Activated gamma-delta T cell treated with anti-CD3 and anti-CD28 coated beads, Interleukin-2, amount 50 U/mL, for 16 hours (primary cell): Measurements from ENCODE around the gene MT1X.

Experiments
- DNase-seq: peaks from one replicate; pipeline ENCODE4 v3.0.0-alpha.2; 2020; ENCODE audit warnings: low read depth

The MT1X gene

DNA sequence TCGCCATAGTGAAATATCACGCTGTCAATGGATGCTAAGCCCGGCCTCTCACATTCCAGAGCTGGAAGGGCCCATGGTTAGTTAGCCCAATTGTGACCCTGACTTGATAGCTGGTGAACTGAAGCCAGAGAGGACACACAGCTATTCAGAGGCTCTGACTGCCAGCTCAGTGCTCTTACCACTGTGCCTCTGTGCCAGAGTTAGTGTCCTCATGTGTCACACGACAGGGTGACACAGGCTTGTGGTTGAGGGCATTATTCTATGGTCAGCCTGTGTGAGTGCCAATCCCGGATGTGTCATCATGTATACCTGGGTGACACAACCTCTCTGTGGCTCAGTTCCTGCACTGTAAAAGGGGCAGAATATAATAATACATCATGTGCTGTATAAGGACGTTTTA lies 2.5 kb upstream of the MT1X start:
- DNase-seq, result no peak

DNA sequence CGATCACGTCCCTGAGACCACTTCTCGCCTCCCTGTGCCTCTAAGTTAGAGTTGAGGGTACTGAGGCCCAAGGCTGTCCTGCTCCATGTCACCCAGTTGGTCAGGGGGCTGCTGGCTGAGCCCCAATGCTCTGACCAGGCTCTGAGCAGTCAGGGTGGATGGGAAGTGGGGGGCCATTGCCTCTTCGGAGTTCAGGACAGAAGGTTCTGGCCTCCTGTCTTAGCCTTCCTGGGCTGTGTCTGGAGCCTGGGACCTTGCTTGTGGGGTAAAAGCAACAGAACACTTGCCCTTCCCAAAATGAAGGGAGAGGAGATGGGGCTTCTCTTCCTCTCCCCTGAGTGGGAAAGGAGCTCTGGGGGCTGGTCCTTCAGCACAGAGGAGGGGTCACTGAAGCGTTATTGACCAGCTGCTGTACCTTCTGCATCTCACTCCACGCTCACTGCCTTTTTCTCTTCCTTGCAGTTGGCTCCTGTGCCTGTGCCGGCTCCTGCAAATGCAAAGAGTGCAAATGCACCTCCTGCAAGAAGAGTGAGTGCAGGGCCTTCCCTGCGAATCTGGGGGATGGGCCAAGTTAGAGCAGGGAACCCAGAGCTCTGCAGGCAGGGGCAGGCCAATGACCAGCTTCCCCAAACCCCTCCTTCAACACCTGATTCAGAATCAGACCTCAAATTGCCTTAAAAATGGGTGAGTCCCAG lies 580 bp downstream of the MT1X start:
- no peak for DNase-seq

GRCh38 chr16:56683424-56684172 lies 1.3 kb downstream of the MT1X start:
- DNase-seq, result no peak

GRCh38 chr16:56684256-56684925 lies 2.1 kb downstream of the MT1X start:
- DNase-seq, result no peak

- DNase-seq, result no peak
Measured at GRCh38 chr16:56684926-56685590, 2.8 kb downstream of the MT1X start.

DNA sequence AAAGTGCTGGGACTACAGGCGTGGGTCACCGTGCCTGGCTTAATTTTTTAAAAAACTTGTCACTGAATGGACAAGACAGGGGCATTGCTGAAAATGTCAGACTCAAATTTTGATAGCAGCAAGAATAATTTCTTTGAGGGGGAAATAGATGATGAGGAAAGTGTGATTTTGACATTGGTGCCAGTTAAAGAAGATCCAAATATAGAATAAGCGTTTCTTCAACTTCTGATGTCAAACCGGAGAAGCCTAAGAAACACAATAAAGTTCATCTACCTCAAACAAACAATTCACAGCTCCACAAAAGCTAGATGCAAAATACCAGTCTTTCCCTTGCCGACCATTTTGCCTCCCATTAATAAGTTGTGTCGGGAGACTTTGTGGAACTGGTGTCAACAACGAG lies 4.5 kb downstream of the MT1X start:
- no peak for DNase-seq

GRCh38 chr16:56688762-56689161 lies 6.5 kb downstream of the MT1X start:
- DNase-seq, result no peak

DNA sequence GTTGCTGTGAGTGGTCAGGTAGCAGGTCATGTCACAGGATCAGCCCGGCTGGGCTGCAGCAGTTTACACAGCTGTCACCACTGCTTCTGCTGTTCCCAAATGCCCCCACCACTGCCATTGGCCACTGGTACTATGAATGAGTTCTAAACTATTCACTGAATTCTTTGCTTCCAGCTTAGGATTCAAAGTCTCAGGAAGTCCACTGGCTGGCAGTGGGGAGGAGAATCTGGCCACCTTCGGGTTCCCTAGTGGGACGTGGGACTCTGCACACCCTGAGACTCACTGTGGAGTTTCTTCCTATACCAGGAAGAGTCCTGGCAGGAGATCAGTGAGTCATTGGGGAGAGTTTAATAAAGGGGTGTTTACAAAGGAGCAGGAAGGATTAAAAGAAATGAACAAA lies 6.9 kb downstream of the MT1X start:
- no peak for DNase-seq

DNA sequence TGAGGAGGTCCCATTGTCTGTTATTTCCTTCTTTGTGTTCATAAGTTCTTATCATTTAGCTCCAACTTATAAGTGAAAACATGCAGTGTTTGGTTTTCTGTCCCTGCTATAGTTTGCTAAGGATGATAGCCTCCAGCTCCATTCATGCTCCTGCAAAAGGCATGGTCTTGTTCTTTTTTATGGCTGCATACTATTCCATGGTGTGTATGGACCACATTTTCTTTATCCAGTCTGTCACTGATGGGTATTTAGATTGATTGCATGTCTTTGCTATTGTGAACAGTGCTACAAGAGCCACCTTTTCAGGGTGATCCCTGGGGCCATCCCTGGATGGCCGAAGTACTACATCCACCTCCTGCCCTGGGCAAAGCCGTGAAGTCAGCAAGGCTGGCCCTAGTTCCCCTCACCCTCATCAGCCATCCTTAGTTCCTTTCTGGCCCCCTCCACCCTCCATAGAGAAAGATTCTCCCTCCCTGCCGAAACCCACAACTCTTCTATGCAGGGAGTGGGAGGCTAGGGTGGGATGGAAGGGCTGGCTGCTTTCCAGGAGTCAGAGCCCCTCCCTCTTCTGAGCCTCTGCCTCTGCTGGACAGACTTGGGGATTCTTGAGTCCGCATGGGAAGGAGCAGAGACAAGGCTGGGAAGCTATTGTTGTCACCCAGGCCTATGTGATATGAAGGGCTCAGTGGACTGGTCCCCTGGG lies 8.3 kb downstream of the MT1X start:
- no peak for DNase-seq

- no peak for DNase-seq
Measured at GRCh38 chr16:56691885-56692284, 9.6 kb downstream of the MT1X start.

- DNase-seq, result no peak
Measured at GRCh38 chr16:56695246-56695645, 13.0 kb downstream of the MT1X start.

- DNase-seq, result no peak
Measured at GRCh38 chr16:56697456-56698155, 15.3 kb downstream of the MT1X start.

GRCh38 chr16:56700195-56700594 lies 17.9 kb downstream of the MT1X start:
- no peak for DNase-seq

DNA sequence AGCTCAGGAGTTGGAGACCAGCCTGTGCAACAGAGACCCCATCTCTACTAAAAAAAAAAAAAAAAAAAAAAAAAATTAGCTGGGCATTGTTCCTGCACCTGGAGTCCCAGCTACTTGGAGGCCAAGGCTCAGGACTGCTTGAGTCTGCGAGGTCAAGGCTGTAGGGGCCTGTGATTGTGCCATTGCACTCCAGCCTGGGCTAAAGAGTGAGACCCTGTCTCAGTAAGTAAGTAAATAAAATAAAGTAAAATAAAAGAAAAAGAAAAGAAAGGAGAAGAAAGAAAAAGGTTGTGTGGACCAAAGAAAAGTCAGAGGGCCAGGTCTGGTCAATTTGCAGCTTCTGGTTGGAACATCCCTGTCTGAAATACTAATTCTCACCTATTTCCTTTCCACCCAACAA lies 18.4 kb downstream of the MT1X start:
- no peak for DNase-seq

GRCh38 chr16:56701534-56701933 lies 19.3 kb downstream of the MT1X start:
- no peak for DNase-seq

DNA sequence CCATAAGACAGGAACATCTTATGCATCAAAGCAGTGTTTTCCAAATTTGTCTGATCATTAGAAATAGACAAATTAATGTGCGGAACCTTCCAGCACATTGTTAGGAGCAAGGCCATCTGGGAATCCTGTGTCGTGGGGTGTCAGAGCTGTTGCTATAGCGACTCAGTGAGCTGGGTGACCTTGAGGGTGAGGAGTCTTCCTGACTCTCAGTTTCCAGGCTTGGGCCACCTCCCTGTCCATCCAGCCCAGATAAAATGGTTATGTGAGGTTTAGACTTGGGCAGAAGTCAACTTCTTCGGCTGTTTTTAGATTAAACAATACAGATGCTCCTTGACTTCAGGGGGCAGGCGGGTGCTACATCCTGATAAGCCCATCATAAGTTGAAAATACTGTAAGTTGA lies 20.6 kb downstream of the MT1X start:
- no peak for DNase-seq

- peak; percentile 20 for DNase-seq
Measured at GRCh38 chr16:56708525-56709442, 26.5 kb downstream of the MT1X start.

DNA sequence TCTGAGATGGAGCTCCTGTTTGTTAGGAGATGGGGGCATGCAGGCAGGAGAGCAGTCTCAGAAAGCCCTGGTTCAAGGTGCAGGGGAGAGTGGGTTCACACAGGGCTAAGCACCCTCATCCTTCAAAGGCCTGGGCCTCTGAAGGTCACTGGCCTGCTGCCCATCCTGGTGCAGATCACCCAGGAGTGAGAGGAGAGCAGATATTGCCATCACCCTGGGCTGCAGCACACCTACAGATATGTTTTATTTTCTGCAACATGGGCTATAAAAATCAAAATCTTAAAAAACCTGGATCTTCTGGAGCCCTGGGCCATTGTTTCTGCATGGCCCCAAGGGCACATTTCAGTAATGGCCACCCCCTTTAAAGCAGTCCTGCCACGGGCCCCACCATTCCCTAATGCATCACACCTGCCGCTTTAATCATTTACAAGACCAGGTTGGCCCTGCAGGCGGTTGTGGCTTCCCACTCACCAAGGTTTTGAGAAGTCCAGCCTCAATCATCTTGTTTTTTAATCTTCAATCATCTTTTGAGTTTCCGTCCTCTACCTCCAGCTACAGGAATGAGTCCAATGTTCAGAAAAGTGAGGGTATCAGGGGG lies 27.3 kb downstream of the MT1X start:
- DNase-seq, result no peak

GRCh38 chr16:56710181-56710737 lies 28.0 kb downstream of the MT1X start:
- DNase-seq, result no peak

- no peak for DNase-seq
Measured at GRCh38 chr16:56711862-56712261, 29.6 kb downstream of the MT1X start.
